GM18909 (cell line): ENCODE measurements around the gene EYA2.
"Not testable (repeated sequence)": the region's sequence is repeated elsewhere in the genome, so short reads cannot be mapped to it uniquely, and the experiment has no call there.

Source experiments
- ATAC-seq: cut with Tn5 transposase; IDR thresholded peaks from one replicate; pipeline ENCODE4 v1.9.1; 2021; ENCODE audit warnings: mild to moderate bottlenecking; ENCODE audit not compliant: unreplicated experiment, poor library complexity

EYA2 gene

GRCh38 chr20:47150403-47151152 lies 255.9 kb downstream of the EYA2 start:
- ATAC-seq, result no peak

GRCh38 chr20:47152068-47152467 lies 257.4 kb downstream of the EYA2 start:
- no peak for ATAC-seq

GRCh38 chr20:47154089-47154488 lies 259.4 kb downstream of the EYA2 start:
- no peak for ATAC-seq

- no peak for ATAC-seq
Measured at GRCh38 chr20:47156301-47157137, 261.9 kb downstream of the EYA2 start.

- no peak for ATAC-seq
Measured at GRCh38 chr20:47159166-47159565, 264.5 kb downstream of the EYA2 start.

- ATAC-seq, result no peak
Measured at GRCh38 chr20:47160240-47160639, 265.6 kb downstream of the EYA2 start.

- ATAC-seq, result no peak
Measured at GRCh38 chr20:47160992-47161391, 266.3 kb downstream of the EYA2 start.

GRCh38 chr20:47161411-47161810 lies 266.8 kb downstream of the EYA2 start:
- ATAC-seq, result no peak

GRCh38 chr20:47164140-47164539 lies 269.5 kb downstream of the EYA2 start:
- no peak for ATAC-seq

GRCh38 chr20:47165376-47165865 lies 270.8 kb downstream of the EYA2 start:
- ATAC-seq, result no peak

GRCh38 chr20:47167846-47168245 lies 273.2 kb downstream of the EYA2 start:
- no peak for ATAC-seq

- no peak for ATAC-seq
Measured at GRCh38 chr20:47172579-47172978, 277.9 kb downstream of the EYA2 start.

- no peak for ATAC-seq
Measured at GRCh38 chr20:47173596-47174216, 279.1 kb downstream of the EYA2 start.

GRCh38 chr20:47174456-47175243 lies 280.0 kb downstream of the EYA2 start:
- no peak for ATAC-seq

GRCh38 chr20:47175493-47175892 lies 280.9 kb downstream of the EYA2 start:
- no peak for ATAC-seq

GRCh38 chr20:47176217-47176616 lies 281.6 kb downstream of the EYA2 start:
- not testable (repeated sequence) for ATAC-seq

GRCh38 chr20:47178277-47178676 lies 283.6 kb downstream of the EYA2 start:
- ATAC-seq, result no peak

- no peak for ATAC-seq
Measured at GRCh38 chr20:47178851-47179250, 284.2 kb downstream of the EYA2 start.

GRCh38 chr20:47179267-47179666 lies 284.6 kb downstream of the EYA2 start:
- ATAC-seq, result no peak
